ENCODE results near the gene DIS3L2.
"Not testable (repeated sequence)": the region's sequence is repeated elsewhere in the genome, so short reads cannot be mapped to it uniquely, and the experiment has no call there.

Gene DIS3L2

DNA sequence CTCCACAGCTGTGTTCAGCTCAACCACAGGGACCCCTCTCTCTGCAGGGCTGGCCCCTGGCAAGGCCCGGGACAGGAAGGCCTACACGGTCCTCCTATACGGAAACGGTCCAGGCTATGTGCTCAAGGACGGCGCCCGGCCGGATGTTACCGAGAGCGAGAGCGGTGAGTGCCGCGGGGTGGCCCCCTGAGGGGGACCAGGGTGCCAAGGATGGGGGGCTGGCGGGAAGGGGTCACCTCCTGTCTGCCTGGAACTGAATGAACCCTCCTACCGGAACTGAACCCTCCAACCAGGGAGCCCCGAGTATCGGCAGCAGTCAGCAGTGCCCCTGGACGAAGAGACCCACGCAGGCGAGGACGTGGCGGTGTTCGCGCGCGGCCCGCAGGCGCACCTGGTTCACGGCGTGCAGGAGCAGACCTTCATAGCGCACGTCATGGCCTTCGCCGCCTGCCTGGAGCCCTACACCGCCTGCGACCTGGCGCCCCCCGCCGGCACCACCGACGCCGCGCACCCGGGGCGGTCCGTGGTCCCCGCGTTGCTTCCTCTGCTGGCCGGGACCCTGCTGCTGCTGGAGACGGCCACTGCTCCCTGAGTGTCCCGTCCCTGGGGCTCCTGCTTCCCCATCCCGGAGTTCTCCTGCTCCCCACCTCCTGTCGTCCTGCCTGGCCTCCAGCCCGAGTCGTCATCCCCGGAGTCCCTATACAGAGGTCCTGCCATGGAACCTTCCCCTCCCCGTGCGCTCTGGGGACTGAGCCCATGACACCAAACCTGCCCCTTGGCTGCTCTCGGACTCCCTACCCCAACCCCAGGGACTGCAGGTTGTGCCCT lies 419.9 kb downstream of the DIS3L2 start:
- not testable (repeated sequence) for DNase-seq

DNA sequence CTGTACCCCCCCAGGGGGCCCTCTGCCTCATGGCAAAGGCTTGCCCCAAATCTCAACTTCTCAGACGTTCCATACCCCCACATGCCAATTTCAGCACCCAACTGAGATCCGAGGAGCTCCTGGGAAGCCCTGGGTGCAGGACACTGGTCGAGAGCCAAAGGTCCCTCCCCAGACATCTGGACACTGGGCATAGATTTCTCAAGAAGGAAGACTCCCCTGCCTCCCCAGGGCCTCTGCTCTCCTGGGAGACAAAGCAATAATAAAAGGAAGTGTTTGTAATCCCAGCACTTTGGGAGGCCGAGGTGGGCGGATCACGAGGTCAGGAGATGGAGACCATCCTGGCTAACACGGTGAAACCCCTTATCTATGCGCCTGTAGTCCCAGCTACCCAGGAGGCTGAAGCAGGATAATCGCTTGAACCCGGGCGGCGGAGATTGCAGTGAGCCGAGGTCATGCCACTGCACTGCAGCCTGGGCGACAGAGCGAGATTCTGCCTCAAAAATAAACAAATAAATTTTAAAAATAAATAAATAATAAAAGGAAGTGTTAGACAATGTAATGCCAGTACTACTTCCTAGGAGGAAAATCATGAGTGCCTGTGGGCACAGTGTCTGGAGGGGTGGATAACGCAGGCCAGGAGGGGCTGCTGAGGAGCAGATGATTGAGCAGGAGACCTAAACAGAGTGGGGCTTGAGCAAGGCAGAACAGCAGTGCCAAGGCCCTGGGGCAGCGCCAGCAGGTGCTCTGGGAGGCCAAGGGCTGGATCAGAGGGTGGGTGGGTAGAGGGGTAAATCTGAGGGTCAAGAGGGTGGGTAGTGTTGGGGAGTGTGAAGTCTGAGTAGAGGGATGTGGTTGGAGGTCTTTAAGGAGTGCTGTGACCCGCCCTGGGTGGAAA lies 421.1 kb downstream of the DIS3L2 start:
- no peak for DNase-seq

DNA sequence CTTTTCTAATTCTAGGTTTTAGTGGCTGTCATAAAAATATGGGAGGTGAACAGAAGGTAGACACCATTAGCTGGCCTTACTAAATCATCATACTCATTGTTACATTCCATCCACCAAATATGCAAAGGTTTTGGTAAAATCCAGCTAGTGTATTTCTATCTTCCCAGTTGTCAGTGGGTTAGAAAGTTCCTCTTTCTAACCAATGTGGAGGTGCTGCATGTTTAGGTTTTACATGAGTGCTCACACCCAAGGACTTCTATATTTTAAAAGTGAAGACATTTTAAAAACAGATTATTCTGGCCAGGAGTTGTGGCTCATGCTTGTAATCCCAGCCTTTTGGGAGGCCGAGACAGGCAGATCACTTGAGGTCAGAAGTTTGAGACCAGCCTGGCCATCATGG lies 423.0 kb downstream of the DIS3L2 start:
- no peak for DNase-seq

DNA sequence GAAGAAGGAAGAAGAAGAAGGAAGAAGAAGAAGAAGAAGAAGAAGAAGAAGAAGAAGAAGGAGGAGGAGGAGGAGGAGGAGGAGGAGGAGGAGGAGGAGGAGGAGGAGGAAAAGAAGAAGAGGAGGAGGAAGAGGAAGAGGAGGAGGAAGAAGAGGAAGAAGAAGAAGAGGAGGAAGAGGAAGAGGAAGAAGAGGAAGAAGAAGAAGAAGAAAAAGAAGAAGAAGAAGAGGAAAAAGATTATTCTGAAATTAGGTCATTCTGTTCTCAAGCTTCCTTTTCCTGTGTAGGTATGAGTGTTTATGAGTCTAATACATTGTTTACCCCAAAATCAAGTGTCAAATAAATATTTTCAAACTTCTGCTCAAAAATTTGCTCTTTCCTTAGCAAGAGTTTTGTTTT lies 423.5 kb downstream of the DIS3L2 start:
- not testable (repeated sequence) for DNase-seq

DNA sequence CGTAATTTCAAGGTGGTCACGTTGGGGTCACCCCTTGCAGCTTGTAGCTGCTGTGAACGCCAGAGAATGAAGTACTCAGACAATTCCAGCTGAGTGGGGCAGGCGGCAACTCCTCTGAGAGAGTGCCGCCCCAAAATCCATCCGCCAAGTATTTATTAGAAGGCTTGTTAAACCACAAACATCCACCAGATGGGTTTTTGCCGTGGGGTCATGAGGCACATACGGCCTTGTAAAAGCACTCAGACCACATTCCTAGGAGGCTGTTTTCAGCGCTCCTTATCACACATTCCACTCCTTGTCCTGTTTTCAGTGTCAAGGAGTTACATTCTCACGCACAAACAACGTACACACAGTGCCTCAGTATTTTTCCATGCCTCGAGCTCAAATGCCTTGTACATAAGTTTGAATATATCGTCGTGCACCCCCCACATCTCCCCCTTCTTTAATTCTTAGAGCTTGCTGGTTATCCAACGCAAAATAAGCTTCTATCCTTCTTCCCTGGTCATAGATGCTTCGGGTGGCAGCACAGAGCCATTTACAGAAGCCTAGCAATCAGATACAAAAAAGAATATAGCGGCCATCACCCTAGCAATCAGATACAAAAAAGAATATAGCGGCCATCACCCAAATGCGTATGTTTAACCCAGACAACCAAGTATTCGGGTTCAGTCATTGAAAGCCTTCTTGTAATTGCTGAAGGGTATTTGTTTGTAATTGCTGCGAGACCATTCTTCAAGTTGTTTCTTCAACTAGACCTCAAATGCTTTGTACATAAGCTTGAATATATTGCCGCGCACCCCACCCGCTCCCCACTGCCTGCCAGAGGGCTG lies 424.4 kb downstream of the DIS3L2 start:
- no peak for DNase-seq

DNA sequence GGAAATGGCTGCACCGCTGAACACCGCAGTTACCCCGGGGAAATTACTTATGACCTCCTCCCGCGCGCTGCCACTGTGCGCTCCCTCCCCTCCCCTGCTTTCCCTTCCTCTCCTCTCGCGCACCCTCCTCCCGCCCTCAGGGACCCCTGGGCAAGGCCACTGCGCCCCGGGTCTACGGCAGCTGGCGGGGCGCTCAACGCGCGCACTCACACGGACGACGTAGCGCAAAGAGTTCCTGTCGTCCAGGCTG lies 424.9 kb downstream of the DIS3L2 start:
- no peak for DNase-seq

Measured in NCI-H774 (cell line).